GM18498 (cell line): Measurements from ENCODE around the gene BPIFB2.

Source experiments
- ATAC-seq: cut with Tn5 transposase; IDR thresholded peaks from one replicate; pipeline ENCODE4 v1.9.1; 2021; ENCODE audit warnings: mild to moderate bottlenecking, moderate library complexity; ENCODE audit not compliant: unreplicated experiment

BPIFB2 gene

DNA sequence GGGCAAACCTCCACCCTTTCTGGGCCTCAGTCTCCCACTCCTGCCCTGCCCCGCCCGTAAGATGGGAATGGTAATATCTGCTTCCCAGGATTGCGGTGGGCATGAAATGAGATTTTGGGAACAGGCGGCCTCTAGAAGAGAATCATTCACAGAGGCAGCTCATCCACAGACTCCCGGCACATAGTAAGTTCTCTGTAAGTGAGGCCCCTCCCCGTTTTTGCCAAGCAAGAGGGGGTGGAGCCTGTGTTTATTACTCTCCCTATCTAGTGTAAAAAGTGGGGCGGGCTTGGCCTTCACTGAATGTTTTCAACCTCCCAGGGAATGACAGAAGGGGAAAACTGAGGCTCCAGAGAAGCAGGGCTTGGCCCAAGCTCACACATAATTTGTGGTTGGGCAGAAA, 23.3 kb upstream of the BPIFB2 start:
- ATAC-seq = no peak

DNA sequence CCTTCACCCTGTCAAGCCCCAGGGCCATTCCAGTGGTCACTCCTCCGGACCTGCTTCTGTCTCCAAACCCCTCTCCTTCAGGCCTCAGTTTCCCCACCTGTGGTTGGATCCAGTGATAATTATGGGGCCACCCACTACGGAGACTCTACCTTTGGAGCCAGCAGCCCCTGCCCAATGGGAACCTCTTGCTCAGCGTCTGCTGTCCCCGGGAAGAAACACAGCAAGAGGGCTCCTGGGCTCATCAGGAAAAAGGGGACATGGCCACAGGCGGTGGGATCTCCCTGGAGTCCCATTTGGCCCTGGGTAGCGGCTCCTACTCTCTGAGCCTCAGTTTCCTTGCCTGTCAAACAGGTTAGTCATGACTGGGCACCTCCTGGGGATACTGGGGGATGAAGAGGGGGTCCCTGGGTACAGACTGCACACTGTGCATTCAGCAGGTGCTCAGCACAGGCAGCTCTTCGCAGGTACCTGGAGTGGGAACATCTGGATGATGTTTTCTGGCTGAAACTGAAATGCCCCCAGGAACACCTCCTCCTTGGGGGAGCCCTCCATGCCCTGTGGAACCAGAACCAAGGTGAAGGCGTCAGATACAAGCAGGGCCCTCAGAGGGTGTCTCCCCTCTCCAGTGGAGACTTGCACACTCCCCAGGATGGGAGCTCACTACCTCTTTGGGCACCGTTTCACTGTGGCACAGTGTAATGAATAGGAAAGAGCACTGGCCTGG, 22.7 kb upstream of the BPIFB2 start:
- ATAC-seq = no peak

DNA sequence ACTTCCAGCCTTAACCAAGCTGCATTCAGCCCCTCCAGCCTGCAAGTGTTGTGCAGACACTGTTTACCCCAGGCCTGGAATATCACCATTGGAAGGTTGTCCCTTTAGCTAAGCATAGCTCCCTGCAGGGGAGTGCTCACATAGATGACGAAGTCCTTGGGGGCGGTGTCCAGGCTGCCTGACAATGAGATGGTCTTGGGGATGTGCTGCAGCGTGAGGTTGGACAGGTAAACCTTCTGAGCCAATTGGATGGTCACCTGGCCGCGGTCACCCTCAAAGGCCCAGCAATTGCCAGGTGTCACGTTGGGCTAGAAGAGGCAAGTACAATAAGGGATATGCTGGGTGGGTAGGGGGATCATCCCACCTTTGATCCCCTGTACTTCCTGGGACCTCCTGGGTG, 21.9 kb upstream of the BPIFB2 start:
- ATAC-seq = no peak

DNA sequence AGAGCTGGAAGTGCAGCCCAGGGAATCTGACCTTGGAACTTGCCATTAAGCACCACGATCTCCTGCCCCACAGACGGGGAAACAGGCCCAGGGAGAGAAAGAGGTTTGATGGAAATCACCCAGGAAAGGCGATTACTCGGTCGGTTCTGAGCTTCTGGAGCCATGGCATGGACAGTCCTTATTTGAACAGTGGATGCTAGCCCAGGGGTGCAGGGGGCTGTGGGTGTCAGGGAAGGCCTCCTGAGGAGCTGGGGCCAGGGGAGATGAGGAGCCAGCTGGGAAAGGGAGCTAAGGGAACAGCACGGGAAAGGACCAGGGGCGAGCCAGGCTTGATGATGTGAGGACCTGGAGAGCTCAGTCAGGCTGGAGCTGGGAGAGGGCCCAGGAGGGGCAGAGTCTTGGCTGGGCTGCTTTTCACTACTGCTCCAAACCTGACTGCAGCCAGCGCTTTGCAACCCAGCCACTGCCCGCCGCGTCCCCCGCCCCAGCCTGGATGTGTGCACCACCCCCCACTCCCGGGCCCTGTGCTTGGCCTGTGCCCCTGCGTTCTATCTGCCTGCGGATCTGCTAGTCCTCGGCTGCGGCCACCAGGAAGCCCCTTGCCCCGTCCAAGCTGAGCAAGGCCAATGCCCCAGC, 21.1 kb upstream of the BPIFB2 start:
- ATAC-seq = no peak

DNA sequence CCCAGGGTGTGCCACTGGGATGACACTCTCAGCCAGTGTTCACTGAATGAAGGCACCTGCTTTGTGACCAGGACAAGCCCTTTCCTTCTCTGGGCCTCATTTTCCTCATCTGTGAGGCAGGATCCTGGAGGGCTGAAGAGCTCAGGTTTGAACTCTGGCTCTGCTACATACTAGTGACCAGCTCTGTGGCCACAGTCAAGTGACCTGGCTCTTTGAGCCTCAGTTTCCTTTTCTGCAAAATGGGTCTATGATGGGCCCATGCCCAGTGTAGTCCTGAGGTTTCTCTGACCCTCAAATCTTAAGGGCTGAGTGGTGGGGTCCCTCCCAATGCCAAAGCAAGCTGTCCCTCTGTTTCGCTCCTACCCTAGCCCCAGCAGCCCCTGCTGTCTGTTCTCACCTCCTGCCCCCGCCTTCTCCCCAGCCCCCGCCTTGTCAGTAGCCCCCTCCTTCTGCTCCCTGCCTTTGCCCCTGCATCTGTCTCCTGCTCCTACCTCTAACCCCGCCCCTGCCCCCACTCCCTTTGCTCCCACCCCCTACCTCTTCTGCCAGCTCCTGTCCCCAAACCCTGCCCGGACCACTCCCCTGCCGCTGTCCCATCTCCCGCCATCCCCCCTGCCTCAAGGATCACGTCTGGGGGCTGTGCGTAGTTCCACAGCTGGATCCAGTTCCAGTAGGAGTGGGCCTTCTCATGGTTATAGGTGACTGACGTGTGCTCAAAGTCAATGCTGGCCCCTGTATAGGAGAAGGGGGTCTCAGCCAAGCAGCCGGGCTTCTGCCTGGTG, 20.3 kb upstream of the BPIFB2 start:
- ATAC-seq = no peak

DNA sequence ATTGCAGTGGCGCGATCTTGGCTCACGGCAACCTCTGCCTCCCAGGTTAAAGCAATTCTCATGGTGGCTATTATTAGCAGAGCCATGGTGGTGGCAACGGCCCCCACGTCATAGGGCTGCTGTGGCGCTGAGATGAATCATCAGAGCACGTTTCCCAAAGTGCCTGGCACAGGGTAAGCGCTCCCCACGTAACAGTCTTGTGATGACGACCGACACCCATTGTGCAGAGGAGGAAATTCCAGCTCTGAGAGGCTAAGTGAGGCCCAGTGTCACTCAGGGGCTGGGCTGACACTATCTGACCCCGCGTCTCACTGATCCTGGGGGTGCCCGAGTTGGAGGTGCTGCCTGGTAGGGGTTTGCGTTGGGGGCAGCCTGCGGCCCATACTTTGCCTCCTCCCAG, 19.5 kb upstream of the BPIFB2 start:
- ATAC-seq = no peak

- ATAC-seq = no peak
Measured at GRCh38 chr20:32989507-32990283, 17.8 kb upstream of the BPIFB2 start.

- no peak for ATAC-seq
Measured at GRCh38 chr20:32990426-32990825, 17.1 kb upstream of the BPIFB2 start.

- ATAC-seq = no peak
Measured at GRCh38 chr20:32991383-32991782, 16.1 kb upstream of the BPIFB2 start.

DNA sequence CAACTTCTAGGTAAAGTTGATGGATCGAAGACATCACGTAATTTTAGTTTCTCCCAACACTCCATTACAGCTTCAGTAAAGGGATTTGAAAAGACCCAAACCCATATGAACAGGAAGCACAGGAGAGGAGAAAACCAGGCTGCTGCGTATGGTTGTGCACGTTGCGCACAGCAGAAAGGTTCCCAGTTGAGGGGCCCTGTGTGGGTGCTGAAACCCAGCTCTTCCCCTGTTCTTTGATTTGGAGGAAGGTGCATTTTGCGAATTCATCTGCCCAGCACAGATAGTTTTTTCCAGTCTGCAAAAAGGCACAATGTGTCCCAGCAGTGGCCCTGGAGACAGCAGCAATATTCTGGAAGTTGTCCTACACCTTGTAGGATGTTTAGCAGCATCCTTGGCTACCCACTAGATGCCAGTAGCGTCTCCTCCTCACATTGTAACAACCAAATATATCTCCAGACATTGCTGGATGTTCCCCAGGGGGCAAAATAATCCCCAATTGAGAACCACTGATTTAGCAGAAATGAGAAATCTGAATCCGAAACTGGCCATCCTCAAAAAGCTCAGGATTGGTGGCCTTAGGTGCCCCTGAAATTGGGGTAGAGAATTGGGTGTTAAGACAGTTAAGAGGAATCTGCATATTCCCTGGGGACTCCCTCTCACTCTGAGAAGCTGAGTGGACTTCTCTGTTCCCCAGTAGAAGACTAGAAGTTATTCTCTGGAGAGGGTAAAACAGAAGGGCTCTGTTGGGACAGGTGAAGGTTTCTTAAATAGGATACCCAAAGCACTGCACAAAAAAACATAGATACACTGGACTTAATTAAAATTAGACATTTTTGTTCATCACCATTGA, 15.5 kb upstream of the BPIFB2 start:
- no peak for ATAC-seq

GRCh38 chr20:32993496-32994050, 13.9 kb upstream of the BPIFB2 start:
- no peak for ATAC-seq

- ATAC-seq = no peak
Measured at GRCh38 chr20:32995802-32996201, 11.7 kb upstream of the BPIFB2 start.

DNA sequence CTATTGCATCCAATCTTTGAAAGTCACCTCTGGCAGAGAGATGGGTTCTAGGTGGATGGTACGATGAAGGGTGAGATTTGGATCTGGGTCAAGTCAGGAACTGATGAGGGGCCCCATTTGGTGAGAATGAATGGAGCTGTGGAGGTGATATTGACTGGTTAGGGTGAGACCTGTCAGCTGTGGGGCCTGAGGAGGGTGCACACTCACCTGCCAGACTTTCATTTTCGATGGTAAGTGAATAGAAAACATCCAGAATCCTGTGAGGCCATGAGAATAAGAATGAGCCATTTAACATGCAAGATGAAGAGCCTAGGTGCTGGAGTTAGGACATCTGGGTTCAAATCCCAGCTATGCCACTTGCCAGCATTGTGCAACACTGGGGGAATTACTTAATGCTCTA, 10.1 kb upstream of the BPIFB2 start:
- ATAC-seq = no peak

GRCh38 chr20:32999603-33000250, 7.8 kb upstream of the BPIFB2 start:
- no peak for ATAC-seq

GRCh38 chr20:33000802-33001466, 6.6 kb upstream of the BPIFB2 start:
- no peak for ATAC-seq

GRCh38 chr20:33002087-33002808, 5.3 kb upstream of the BPIFB2 start:
- ATAC-seq = no peak

GRCh38 chr20:33004141-33004751, 3.3 kb upstream of the BPIFB2 start, which contains the start of gene SUN5:
Gene SUN5, minus strand, starts transcription at chr20:33004433. Its CDS starts 93 bp downstream, at chr20:33004340.
- ATAC-seq = no peak

GRCh38 chr20:33005132-33005566, 2.4 kb upstream of the BPIFB2 start:
- ATAC-seq = no peak
